BLaER1 (cell line): ENCODE data around the gene RSBN1L.
A peak's percentile ranks its signal among the peaks of the same experiment; 100 is the strongest.

Source experiments
- H3K27ac ChIP-seq: shearing (Covaris generic); formaldehyde crosslinking; 2 replicates; pipeline ENCODE4 v1.8.1; 2022
- H3K27me3 ChIP-seq: shearing (Covaris generic); formaldehyde crosslinking; 2 replicates; pipeline ENCODE4 v1.8.1; 2022
- H3K36me3 ChIP-seq: shearing (Covaris generic); formaldehyde crosslinking; 2 replicates; pipeline ENCODE4 v1.8.1; 2022
- H3K4me1 ChIP-seq: shearing (Covaris generic); formaldehyde crosslinking; 2 replicates; pipeline ENCODE4 v1.8.1; 2022
- H3K4me2 ChIP-seq: shearing (Covaris generic); formaldehyde crosslinking; 2 replicates; pipeline ENCODE4 v1.8.1; 2022
- H3K4me3 ChIP-seq: shearing (Covaris generic); formaldehyde crosslinking; 2 replicates; pipeline ENCODE4 v1.8.1; 2022
- H3K9ac ChIP-seq: shearing (Covaris generic); formaldehyde crosslinking; 2 replicates; pipeline ENCODE4 v1.8.1; 2022
- H3K9me3 ChIP-seq: shearing (Covaris generic); formaldehyde crosslinking; 2 replicates; pipeline ENCODE4 v1.8.1; 2022
- H4K20me1 ChIP-seq: shearing (Covaris generic); formaldehyde crosslinking; 2 replicates; pipeline ENCODE4 v1.8.1; 2022
- Cebpa-rat ChIP-seq: shearing (Covaris generic); IDR thresholded peaks from 2 replicates; pipeline ENCODE4 v1.8.1; 2022

The RSBN1L gene

DNA sequence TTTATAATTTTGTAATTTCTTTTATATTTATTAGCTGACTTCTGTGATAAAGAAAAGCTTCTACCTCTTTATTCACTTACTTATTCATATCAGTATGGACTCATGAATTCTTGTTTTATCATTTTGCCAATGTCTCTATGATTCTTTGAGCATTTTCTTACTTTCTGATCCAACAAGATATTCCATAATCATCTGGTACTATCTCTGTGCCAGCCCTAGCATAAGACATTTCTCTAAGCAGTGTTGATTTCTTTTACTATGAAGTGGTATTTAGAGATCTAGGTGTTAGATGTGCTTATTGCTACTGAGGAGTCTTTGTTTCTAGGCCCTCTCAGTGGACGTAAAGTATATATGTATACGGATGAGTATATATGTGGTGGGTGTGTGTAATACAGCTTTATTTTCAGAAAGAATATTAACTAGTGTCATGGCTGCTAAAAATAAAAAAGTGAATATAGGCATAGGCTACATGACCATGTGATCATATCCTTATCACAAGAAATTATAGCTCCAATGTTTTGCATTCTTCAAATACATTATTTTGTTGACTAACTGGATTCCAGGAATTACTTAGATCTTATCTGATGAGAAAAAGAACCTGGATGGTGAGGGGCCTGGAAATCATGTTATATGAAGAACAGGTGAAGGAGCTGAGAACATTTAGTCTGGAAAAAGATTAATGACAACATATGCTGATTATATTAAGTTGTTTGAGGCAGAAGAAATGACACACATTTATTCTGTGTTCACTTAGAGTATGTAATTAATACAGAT is 115.4 kb downstream of the RSBN1L start:
- H3K4me1 ChIP-seq, result no peaks in the 10 kb centered on the region
- H3K27ac ChIP-seq, result no peak overlapping the region
- no peaks in the 10 kb centered on the region for H3K27me3 ChIP-seq
- H3K9ac ChIP-seq, result no peak overlapping the region
- H3K9me3 ChIP-seq, result peaks cover 53% of the 10 kb centered on the region
- no peak overlapping the region for H3K4me2 ChIP-seq
- H4K20me1 ChIP-seq, result no peaks in the 10 kb centered on the region
- no peak overlapping the region for H3K4me3 ChIP-seq
- peaks cover 13% of the 10 kb centered on the region for H3K36me3 ChIP-seq
- TF ChIP-seq Cebpa-rat, result no peak

DNA sequence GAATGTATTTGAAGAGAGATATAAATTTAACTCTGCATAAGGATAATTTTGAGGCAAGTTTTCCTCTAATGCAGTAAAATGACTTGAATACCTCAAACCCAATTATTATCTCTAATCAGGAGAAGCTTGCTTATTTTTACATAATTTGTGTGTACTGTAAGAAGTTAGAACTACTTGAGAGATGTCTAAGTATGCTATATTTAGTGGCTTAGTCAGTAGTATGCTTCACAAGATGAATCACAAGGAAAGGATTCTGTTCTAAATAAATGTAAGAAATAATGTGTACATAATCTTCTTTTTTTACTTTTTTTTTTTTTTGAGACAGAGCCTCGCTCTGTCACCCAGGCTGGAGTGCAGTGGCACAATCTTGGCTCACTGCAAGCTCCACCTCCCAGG is 116.0 kb downstream of the RSBN1L start:
- H4K20me1 ChIP-seq, result no peaks in the 10 kb centered on the region
- no peak overlapping the region for H3K27ac ChIP-seq
- peaks cover 53% of the 10 kb centered on the region for H3K9me3 ChIP-seq
- TF ChIP-seq Cebpa-rat, result no peak
- no peaks in the 10 kb centered on the region for H3K27me3 ChIP-seq
- H3K4me1 ChIP-seq, result no peaks in the 10 kb centered on the region
- H3K4me3 ChIP-seq, result no peak overlapping the region
- H3K36me3 ChIP-seq, result peaks cover 18% of the 10 kb centered on the region
- no peak overlapping the region for H3K4me2 ChIP-seq
- H3K9ac ChIP-seq, result no peak overlapping the region

DNA sequence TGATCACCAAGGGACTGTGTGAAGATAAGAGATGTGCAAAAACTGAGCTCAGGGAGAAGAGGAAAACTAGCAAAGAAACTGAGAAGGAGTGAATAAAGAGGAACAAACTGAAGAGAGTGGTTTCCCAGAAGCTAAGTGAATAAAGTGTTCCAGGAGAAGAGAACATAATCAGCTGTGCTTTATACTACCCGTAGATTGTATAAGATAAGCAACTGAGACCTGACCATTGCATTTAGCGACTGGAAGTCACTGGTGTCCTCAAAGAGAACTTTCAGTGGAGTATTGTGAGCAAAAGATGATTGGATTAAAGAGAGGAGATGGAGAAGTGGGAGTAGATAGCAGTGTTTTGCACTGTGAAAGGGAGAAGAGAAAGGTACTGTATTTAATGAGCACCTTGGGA is 116.9 kb downstream of the RSBN1L start:
- H3K9ac ChIP-seq, result no peak overlapping the region
- peaks cover 53% of the 10 kb centered on the region for H3K9me3 ChIP-seq
- peaks cover 25% of the 10 kb centered on the region for H3K36me3 ChIP-seq
- no peaks in the 10 kb centered on the region for H3K27me3 ChIP-seq
- no peak overlapping the region for H3K4me3 ChIP-seq
- no peak for TF ChIP-seq Cebpa-rat
- H3K4me2 ChIP-seq, result no peak overlapping the region
- H4K20me1 ChIP-seq, result no peaks in the 10 kb centered on the region
- H3K4me1 ChIP-seq, result no peaks in the 10 kb centered on the region
- H3K27ac ChIP-seq, result no peak overlapping the region

DNA sequence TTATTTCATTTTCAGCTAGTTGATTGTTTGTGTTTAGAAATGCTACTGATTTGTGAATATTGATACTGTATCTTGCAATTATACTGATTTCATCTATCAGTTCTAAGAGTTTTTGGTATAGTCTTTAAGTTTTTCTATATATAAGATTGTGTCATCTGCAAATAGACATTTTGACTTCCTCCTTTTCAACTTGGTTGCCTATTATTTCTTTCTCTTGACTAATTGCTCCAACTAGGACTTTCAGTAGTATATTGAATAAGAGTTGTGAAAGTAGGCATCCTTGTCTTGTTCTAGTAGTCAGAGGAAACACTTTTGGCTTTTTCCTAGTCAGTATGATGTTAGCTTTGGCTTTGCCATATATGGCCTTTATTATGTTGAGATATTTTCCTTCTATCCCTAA is 122.8 kb downstream of the RSBN1L start:
- Histone ChIP-seq H3K27ac (no peak overlapping the region), H3K4me3 (no peak overlapping the region), H3K36me3 (peaks cover 49% of the 10 kb centered on the region), H3K27me3 (no peaks in the 10 kb centered on the region), H4K20me1 (no peaks in the 10 kb centered on the region), H3K4me1 (peaks cover 9% of the 10 kb centered on the region), H3K9me3 (peaks cover 81% of the 10 kb centered on the region), H3K9ac (no peak overlapping the region), H3K4me2 (no peak overlapping the region)
- TF ChIP-seq Cebpa-rat, result no peak

DNA sequence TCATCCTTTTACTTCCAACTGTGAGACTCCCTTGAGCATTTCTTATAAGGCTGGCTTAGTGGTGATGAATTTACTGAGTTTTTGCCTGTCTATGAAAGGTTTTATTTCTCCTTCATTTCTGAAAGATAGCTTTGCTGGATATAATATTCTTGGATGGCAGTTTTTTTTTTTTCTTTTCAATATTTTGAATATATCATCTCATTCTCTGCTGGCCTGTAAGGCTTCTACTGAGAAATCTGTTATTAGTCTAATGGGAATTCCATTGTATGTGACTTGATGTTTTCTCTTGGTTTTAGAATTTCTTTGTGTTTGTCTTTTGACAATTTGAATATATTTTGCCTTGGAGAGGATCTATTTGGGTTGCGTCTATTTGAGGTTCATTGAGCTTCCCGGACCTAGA is 124.7 kb downstream of the RSBN1L start:
- H3K9ac ChIP-seq, result no peak overlapping the region
- H3K36me3 ChIP-seq, result peaks cover 45% of the 10 kb centered on the region
- no peak overlapping the region for H3K4me3 ChIP-seq
- H3K27ac ChIP-seq, result no peak overlapping the region
- peaks cover 86% of the 10 kb centered on the region for H3K9me3 ChIP-seq
- H3K4me1 ChIP-seq, result peaks cover 22% of the 10 kb centered on the region
- H4K20me1 ChIP-seq, result no peaks in the 10 kb centered on the region
- H3K27me3 ChIP-seq, result no peaks in the 10 kb centered on the region
- no peak overlapping the region for H3K4me2 ChIP-seq
- no peak for TF ChIP-seq Cebpa-rat

DNA sequence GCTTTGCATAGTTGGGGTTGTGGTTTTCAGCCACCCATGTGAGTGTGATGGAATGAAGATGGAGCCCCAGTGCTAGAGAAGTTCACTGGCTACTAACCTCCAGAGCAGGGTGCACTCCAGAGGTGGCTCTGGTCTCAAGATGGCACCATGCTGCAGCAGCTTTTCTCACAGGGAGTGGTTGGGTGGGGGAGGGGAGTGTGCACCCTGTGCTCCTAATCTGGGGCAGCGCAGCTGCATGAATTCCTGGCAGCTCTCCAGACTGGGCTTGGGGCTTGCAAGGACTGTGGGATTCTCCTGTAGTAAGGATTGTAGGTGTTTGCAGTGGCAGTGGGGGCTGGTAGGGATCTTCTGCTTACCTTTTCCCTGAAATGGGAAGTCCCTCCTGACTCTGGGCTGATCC is 126.0 kb downstream of the RSBN1L start:
- Histone ChIP-seq H3K27ac (no peak overlapping the region), H4K20me1 (no peaks in the 10 kb centered on the region), H3K4me2 (no peak overlapping the region), H3K4me3 (no peak overlapping the region), H3K9me3 (peaks cover 82% of the 10 kb centered on the region), H3K4me1 (peaks cover 22% of the 10 kb centered on the region), H3K9ac (no peak overlapping the region), H3K27me3 (no peaks in the 10 kb centered on the region), H3K36me3 (peaks cover 34% of the 10 kb centered on the region)
- TF ChIP-seq Cebpa-rat, result no peak

DNA sequence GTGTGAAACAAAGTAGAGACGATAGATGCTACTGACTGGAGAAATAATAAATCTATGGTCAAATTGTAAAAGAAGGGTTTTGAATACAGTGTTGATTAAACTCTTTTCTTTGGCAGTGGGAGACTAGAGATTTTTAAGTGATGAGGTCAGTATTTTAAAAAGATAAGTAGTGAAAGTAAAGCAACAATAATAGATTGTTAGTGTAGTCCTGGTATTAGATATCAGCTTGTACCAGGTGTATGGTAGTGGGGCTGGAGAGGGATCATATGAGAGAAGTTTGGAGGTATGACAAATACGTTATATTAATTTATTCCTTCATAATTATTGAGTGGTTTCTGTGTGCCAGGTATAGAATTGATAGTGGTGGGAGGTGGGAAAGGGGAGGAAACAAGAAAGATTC is 127.5 kb downstream of the RSBN1L start:
- Histone ChIP-seq H3K9me3 (peaks cover 71% of the 10 kb centered on the region), H3K4me3 (no peak overlapping the region), H3K9ac (no peak overlapping the region), H3K27ac (peak overlapping the region; percentile 60), H4K20me1 (no peaks in the 10 kb centered on the region), H3K27me3 (no peaks in the 10 kb centered on the region), H3K4me1 (peaks cover 28% of the 10 kb centered on the region), H3K4me2 (peak overlapping the region; percentile 56), H3K36me3 (peaks cover 28% of the 10 kb centered on the region)
- TF ChIP-seq Cebpa-rat, result no peak

DNA sequence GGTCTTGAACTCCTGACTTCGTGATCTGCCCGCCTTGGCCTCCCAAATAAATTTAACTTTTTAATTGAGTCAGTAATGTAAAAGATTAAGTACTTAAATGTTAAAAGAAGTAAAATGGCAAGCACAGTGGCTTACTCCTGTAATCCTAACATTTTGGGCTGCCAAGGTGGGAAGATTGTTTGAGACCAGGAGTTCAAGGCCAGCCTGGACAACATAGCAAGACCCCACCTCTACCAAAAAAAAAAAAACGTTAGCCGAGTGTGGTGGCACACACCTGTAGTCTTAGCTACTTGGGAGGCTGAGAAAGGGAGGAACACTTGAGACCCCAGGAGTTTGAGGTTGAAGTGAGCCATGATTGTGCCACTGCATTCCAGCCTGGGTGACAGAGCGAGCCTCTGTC is 128.4 kb downstream of the RSBN1L start:
- Histone ChIP-seq H3K9me3 (peaks cover 63% of the 10 kb centered on the region), H3K4me2 (peak overlapping the region; percentile 56), H4K20me1 (no peaks in the 10 kb centered on the region), H3K27me3 (no peaks in the 10 kb centered on the region), H3K9ac (no peak overlapping the region), H3K27ac (peak overlapping the region; percentile 60; the same call in 1 of the 2 replicates), H3K4me3 (no peak overlapping the region), H3K4me1 (peaks cover 28% of the 10 kb centered on the region), H3K36me3 (peaks cover 26% of the 10 kb centered on the region)
- TF ChIP-seq Cebpa-rat, result no peak

DNA sequence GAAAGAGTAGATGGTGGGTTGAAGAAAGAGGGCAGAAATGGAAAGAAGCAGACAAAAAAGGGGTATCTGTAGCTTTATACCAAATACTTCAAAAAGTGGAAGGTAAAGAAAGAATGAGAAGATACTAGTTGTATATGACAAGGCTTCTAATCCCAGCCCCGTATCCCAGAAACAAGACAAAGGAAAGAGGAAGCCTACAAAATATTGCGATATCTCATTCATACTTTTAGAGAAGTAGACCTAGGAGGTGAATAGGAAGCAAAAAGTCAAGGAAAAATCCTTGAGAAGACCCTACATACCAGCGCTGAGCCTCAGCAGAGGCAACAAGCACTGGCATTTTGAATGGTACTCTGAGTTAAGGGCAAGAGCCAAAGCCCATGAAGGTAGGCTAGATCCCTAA is 128.9 kb downstream of the RSBN1L start:
- H3K4me1 ChIP-seq, result peaks cover 28% of the 10 kb centered on the region

DNA sequence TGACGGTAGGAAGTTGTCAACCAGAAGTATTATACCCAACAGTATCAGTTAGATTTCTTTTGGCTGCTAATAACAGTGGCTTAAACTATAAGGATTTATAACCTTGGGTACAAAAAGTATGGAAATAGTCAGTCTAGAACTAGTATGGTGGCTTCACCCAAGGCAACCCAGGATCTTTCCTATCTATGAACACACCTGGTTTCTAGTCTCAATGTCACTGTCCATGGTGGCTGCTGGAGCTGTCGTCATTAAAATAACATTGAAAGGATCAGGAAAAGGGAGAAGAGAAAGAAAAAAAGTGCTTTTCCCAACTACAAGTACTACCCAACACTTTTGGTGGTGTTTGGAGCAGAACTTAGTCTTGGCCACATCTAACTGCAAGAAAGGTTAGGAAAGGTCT is 130.0 kb downstream of the RSBN1L start:
- no peak overlapping the region for H3K9ac ChIP-seq
- H3K4me1 ChIP-seq, result peaks cover 28% of the 10 kb centered on the region
- H3K27ac ChIP-seq, result no peak overlapping the region
- H3K4me2 ChIP-seq, result no peak overlapping the region
- no peak overlapping the region for H3K4me3 ChIP-seq
- H4K20me1 ChIP-seq, result no peaks in the 10 kb centered on the region
- H3K36me3 ChIP-seq, result peaks cover 13% of the 10 kb centered on the region
- no peak for TF ChIP-seq Cebpa-rat
- H3K27me3 ChIP-seq, result no peaks in the 10 kb centered on the region
- H3K9me3 ChIP-seq, result peaks cover 46% of the 10 kb centered on the region

More for the DNA sequence above, 128.9 kb downstream of the RSBN1L start:
- H3K4me2 ChIP-seq, result no peak overlapping the region
- H3K27ac ChIP-seq, result no peak overlapping the region; the same call in 1 of the 2 replicates
- H3K4me3 ChIP-seq, result no peak overlapping the region
- TF ChIP-seq Cebpa-rat, result no peak
- peaks cover 21% of the 10 kb centered on the region for H3K36me3 ChIP-seq
- no peak overlapping the region for H3K9ac ChIP-seq
- H3K9me3 ChIP-seq, result peaks cover 58% of the 10 kb centered on the region
- H4K20me1 ChIP-seq, result no peaks in the 10 kb centered on the region
- H3K27me3 ChIP-seq, result no peaks in the 10 kb centered on the region
